GM19238 (cell line): ENCODE measurements around the gene SLC25A18.

Source experiments
- DNase-seq: peaks from one replicate; pipeline ENCODE4 v3.0.0; 2011; ENCODE audit warnings: low spot score; ENCODE audit not compliant: insufficient read length

The SLC25A18 gene

DNA sequence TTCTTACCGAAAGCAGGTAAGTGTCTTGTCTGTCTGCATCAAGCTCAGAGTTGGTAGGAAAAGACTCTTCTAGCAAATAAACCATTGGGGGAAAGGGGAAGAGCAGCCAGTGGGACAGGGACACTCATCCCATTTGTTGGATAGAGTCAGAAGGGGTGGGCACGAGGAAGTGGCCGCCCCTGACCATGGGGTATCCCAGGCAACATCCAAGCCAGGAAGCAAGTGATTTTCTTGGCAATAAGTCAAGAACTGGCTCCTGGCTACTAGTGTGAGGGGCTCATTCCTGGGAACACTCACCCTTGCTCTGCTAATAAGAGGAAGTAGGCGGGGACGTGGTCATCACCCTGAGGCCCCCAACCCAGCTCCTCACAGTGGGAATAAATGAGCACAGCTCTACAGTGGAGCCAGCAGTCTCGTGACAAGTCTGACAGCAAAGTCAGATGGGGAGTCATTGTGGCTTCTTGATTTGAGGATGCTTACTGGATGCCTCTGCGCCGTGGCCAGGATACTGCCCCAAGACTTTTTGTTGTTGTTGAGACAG lies 6.7 kb downstream of the SLC25A18 start:
- DNase-seq: no peak

DNA sequence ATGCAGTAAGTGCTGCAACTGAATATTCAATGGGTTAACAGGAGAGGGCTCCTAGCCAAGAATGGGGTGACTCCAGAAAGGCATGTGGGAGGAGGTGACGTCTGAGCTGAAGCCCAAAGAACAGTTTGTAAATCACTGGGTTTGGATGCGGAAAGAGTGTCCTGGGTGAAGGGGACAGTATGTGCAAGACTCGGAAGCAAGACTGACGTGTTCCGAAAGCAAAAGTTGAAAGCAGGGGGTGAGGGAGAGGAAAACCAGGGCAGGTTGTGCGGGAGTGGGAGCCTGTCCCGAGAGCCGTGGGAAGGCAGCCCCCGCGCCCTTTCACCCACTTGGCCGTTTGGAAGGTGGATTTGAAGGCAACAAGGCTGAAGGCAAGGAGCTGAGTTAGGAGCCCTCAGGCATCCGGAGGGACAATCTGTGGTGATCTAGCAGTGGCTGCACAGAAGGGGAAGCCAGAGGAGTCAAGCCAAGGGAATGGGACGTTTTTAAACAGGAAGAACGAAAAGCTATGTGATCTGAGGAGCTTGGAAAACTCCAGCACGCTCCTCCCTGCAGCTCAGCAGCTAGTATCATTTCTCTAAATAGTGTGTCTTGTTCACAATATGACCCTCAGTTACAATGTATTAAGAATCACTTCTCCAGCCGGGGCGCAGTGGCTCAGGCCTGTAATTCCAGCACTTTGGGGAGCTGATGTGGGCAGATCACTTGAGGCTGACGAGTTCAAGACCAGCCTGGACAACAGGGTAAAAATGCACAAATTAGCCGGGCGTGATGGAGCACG lies 7.7 kb downstream of the SLC25A18 start:
- no peak for DNase-seq

DNA sequence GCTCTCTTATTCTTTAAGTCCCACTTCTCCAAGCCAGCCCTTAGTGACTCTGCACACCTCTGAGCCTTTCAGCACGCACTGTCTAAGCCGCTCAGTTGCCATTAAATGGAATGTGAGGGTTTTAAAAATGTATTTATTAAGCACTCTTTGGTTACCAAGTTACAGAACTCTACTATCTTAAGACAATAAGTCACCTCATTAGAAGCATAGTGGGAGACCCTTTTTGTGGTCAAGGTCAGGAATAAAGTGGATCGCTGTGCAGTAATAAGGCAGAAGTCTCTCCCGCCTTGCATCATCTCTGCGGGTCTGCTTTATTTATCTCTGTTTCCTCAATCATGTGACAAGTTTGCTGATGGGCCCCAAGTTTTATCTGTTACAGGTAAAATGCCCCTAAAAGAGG lies 11.9 kb downstream of the SLC25A18 start:
- DNase-seq: no peak

DNA sequence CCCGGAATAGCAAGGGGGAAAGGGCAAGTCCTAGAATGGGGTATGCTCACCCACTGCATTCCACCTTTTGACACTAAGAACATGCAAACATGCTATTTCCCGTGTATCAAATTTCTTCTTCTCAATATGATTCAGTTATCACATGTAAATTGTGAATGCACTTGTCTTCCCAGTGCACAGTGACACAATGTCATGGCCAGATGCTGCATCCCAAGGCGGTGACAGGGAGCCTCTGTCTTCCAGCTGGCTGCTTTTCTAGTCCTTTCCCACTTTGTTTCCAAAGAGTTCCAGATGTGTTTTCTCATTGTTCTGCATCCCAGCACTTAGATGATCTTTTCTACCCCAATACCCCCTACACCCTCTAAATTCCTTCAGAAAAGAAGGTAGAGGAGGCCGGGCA lies 12.4 kb downstream of the SLC25A18 start:
- DNase-seq: no peak

DNA sequence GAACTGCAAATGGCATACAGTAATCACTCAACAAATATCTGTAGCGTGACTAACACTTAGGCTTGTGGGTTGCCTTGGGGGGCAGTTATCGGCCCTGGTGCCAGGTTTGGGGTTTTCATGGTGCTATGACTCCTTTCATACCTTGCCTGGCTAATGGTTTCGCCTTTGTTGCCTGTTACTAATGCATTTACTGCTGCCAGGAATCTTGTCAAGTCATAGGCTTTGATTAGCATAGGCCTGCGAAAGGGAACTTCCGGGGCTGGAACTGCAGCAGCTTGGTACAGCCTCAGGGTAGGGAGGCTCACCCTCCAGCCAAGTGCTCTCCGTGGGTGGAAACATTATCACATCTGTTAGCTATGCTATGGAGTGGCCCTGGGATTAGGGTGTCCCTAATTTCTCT lies 13.2 kb downstream of the SLC25A18 start:
- no peak for DNase-seq

DNA sequence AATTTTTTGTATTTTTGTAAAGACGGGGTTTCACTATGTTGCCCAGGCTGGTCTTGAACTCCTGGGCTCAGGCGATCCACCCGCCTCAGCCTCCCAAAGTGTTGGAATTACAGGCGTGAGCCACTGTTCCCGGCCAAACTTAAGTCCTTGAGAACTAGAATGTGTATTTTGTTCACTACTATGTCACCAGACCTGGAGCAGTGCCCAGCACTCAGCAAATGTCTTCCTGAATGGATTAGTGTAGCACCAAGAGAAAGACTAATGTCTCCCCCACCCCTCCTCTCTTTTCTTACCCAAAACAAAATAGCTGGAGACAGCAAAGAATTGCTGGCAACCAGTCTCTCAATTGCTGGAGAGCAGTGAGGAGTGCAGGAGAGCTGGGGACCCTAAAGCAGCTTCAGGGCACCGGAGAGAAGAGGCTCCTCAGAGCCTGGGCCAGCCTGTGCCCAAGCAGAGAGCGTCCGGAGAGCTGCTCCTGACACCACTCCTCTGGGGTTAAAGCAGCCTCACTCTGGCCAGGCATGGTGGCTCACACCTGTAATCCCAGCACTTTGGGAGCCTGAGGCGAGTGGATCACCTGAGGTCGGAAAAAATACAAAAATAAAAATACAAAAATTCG lies 14.9 kb downstream of the SLC25A18 start:
- DNase-seq: no peak

GRCh38 chr22:17579535-17579981 lies 16.3 kb downstream of the SLC25A18 start:
- DNase-seq: no peak

- no peak for DNase-seq
These were observed 17.2 kb downstream of the SLC25A18 start for GRCh38 chr22:17580441-17581031.

DNA sequence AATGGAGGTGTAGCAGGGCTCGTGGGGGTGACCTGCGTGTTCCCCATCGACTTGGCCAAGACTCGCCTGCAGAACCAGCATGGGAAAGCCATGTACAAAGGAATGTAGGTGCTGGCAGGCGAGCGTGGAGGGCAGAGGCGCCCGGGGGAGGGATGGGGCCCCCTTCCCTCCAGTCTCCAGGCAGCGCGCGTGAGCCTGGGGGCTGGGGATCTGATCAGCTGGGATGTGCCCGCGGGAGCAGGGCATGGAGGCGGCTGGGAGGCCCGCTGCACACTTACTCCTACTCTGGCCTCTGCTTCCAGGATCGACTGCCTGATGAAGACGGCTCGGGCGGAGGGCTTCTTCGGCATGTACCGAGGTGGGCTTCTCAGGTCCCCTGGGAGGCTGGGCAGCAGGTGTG lies 17.8 kb downstream of the SLC25A18 start:
- no peak for DNase-seq

GRCh38 chr22:17581631-17582030 lies 18.3 kb downstream of the SLC25A18 start:
- DNase-seq: no peak

DNA sequence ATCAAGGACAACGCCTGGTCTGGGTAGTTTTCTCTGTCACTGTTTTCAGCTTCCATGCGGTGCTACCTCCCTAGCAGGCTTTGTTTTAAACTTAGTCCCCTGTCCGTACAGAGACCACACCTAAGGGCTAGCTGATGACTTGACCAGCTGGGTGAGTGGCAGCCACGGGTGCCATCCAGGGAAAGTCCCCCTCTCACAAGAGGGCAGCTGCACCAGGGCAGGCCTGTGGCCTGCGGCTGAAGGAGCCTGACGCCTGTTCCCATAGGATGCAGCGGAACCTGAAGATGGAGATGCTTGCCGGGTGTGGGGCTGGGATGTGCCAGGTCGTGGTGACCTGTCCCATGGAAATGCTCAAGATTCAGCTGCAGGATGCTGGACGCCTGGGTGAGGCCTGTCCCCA lies 19.9 kb downstream of the SLC25A18 start:
- DNase-seq: no peak

DNA sequence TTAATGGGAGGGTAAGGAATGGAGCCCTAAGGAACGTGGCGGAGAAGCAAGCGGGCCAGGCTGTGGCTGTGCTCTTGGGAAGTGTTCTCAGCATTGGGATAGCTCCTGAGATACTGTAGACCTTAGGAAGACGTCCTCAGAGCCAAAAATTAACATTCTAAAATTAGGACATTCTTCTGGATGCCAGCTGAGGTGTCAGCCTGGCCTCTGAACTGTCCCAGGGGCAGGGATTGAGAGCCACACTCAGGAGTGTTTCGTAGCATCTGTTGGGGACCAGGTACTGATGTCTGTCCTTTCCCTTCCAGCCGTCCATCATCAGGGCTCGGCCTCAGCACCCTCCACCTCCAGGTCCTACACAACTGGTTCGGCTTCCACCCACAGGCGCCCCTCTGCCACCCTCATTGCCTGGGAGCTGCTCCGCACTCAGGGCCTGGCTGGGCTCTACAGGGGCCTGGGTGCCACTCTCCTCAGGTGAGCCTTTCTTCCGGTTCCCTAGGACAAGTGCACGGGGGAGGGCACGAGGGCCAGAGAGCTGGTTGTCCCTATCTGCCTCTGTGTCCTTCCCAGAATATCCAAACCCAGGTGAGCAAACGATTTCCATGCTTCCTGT lies 23.6 kb downstream of the SLC25A18 start:
- DNase-seq: no peak

GRCh38 chr22:17587629-17588028 lies 24.3 kb downstream of the SLC25A18 start:
- DNase-seq: no peak

DNA sequence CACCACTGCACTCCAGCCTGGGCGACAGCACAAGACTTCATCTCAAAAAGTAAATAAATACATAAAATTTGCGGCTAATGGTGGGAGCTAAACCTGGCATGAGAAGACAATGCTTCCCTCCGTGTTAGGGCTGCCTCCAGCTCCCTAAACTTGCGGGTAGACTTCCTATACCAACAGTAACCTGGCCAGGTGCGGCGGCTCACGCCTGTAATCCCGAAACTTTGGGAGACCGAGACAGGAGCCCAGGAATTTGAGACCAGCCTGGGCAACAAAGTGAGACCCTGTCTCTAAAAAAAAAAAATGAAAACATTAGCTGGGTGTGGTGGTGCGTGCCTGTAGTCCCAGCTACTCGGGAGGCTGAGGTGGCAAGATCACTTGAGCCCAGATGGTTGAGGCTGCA lies 25.3 kb downstream of the SLC25A18 start:
- DNase-seq: no peak

DNA sequence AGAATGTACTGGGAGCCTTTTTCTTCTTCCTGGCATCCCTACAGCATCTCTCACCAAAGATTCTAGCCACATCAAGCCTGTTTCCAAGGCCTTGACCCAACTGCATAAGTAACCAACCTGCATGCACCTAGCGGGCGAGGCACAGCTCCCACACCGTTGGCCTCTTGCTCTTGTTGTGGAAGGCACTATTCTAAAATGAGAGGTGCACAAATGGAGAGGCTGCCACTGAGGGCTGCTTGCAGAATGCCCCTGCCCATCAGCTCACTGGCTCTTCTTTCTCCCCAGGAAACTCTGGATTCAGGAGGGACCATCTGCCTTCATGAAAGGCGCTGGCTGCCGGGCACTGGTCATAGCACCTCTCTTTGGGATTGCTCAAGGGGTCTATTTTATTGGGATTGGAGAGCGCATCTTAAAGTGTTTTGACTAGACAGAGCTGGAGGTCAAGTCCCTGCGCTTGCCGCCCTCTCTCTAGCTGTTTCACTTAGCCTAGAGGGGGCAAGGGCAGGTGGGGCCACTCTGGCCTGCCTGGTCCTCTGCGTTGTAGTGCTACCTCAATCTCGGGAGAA lies 26.6 kb downstream of the SLC25A18 start:
- DNase-seq: no peak

GRCh38 chr22:17590586-17590985 lies 27.3 kb downstream of the SLC25A18 start:
- DNase-seq: no peak

DNA sequence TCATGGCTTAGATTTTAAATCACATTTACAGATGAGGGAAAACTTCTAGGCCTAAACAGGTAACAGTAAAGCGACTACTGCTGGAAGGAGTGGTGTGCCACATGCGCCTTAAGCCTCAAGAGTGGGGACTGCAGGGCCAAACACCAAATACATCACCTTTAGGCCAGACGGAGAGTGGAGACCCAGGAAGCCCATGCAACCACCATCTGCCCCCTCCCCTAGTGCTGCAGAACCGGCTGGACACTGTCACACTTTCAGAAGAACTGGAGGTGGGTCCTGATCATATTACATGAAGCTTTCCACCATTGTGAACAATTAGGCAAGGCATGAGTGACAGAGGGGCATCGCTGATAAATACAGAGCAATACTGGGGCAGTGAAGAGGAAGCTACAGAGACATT lies 28.9 kb downstream of the SLC25A18 start:
- no peak for DNase-seq

DNA sequence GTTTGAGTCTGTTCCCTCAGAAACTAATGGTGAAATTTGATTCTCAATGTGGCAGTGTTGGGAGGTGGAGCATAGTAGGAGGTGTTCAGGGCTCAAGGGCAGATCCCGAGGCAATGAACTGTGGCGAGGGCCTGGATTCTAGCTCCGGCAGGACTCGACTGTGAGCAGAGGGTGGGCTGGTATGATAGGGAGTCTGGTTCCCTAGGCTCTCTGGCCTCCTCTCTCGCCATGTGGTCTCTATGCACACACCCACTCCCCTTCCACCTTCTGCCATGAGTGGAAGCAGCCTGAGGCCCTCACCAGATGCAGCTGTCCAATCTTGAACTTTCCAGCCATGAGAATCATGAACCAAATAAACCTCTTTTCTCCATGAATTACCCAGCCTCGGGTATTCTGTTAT lies 32.9 kb downstream of the SLC25A18 start:
- no peak for DNase-seq

GRCh38 chr22:17597217-17597616 lies 33.9 kb downstream of the SLC25A18 start:
- no peak for DNase-seq

DNA sequence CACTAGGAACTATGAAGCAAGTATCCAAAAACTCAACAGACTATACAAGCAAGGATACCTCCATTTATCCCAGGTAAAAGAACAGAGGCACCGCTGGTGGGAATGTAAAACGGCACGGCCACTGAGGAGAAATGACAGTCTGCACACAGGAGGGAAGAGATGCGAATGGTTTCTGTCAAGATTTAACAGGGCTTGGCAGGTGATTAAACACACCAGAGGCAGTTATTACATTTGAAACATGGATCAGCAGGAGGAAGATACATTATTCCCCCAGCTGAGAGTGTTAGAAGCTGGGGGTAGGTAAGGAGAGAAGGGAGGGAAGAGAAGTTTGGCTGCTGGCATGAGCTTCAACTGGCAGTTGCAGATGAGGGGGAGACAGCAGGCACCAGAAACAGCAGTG lies 35.0 kb downstream of the SLC25A18 start:
- DNase-seq: no peak

- no peak for DNase-seq
These were observed 37.7 kb downstream of the SLC25A18 start for GRCh38 chr22:17601031-17601430.

- DNase-seq: no peak
These were observed 40.4 kb downstream of the SLC25A18 start for GRCh38 chr22:17603668-17604067.
